Measurements from ENCODE around the gene OMP.

Gene OMP

GRCh38 chr11:77071077-77071476, 31.6 kb upstream of the OMP start:
- TF ChIP-seq TAF1 (IDR thresholded peaks at IDR 0.05; ENCODE audit: borderline replicate concordance, low read depth, low read length) (no peak), POLR2AphosphoS5 (IDR thresholded peaks at IDR 0.05; ENCODE audit: low read depth, low read length) (no peak), POLR2A (IDR thresholded peaks at IDR 0.05; ENCODE audit: low read depth, low read length) (no peak)
- DNase-seq (ENCODE audit: insufficient read length) (no peak), FAIRE-seq (no peak)

- DNase-seq (ENCODE audit: insufficient read length) = no peak
- FAIRE-seq = no peak
Measured at GRCh38 chr11:77071671-77072605, 30.7 kb upstream of the OMP start.

GRCh38 chr11:77072851-77073327, 29.8 kb upstream of the OMP start:
- DNase-seq (ENCODE audit: insufficient read length) (peak; percentile 8), FAIRE-seq (no peak)
- TF ChIP-seq POLR2A (IDR thresholded peaks at IDR 0.05; ENCODE audit: low read depth, low read length) = no peak
- TF ChIP-seq POLR2AphosphoS5 (IDR thresholded peaks at IDR 0.05; ENCODE audit: low read depth, low read length) = no peak
- no peak for TF ChIP-seq TAF1 (IDR thresholded peaks at IDR 0.05; ENCODE audit: borderline replicate concordance, low read depth, low read length)

More at GRCh38 chr11:77071671-77072605, 30.7 kb upstream of the OMP start:
- TF ChIP-seq POLR2A (IDR thresholded peaks at IDR 0.05; ENCODE audit: low read depth, low read length) (no peak), TAF1 (IDR thresholded peaks at IDR 0.05; ENCODE audit: borderline replicate concordance, low read depth, low read length) (no peak), POLR2AphosphoS5 (IDR thresholded peaks at IDR 0.05; ENCODE audit: low read depth, low read length) (no peak)

GRCh38 chr11:77073328-77074001, 29.2 kb upstream of the OMP start:
- no peak for TF ChIP-seq POLR2A (IDR thresholded peaks at IDR 0.05; ENCODE audit: low read depth, low read length)
- TF ChIP-seq TAF1 (IDR thresholded peaks at IDR 0.05; ENCODE audit: borderline replicate concordance, low read depth, low read length) = no peak
- no peak for TF ChIP-seq POLR2AphosphoS5 (IDR thresholded peaks at IDR 0.05; ENCODE audit: low read depth, low read length)
- DNase-seq (ENCODE audit: insufficient read length) (peak; percentile 12), FAIRE-seq (no peak)

GRCh38 chr11:77074205-77074604, 28.4 kb upstream of the OMP start:
- no peak for FAIRE-seq
- TF ChIP-seq POLR2A (IDR thresholded peaks at IDR 0.05; ENCODE audit: low read depth, low read length) = no peak
- no peak for TF ChIP-seq TAF1 (IDR thresholded peaks at IDR 0.05; ENCODE audit: borderline replicate concordance, low read depth, low read length)
- no peak for TF ChIP-seq POLR2AphosphoS5 (IDR thresholded peaks at IDR 0.05; ENCODE audit: low read depth, low read length)
- no peak for DNase-seq (ENCODE audit: insufficient read length)

- FAIRE-seq = no peak
- no peak for DNase-seq (ENCODE audit: insufficient read length)
- TF ChIP-seq TAF1 (IDR thresholded peaks at IDR 0.05; ENCODE audit: borderline replicate concordance, low read depth, low read length) (no peak), POLR2A (IDR thresholded peaks at IDR 0.05; ENCODE audit: low read depth, low read length) (no peak), POLR2AphosphoS5 (IDR thresholded peaks at IDR 0.05; ENCODE audit: low read depth, low read length) (no peak)
Measured at GRCh38 chr11:77074626-77075221, 27.9 kb upstream of the OMP start.

- DNase-seq (ENCODE audit: insufficient read length) = no peak
- FAIRE-seq = no peak
- no peak for TF ChIP-seq TAF1 (IDR thresholded peaks at IDR 0.05; ENCODE audit: borderline replicate concordance, low read depth, low read length)
- no peak for TF ChIP-seq POLR2A (IDR thresholded peaks at IDR 0.05; ENCODE audit: low read depth, low read length)
- TF ChIP-seq POLR2AphosphoS5 (IDR thresholded peaks at IDR 0.05; ENCODE audit: low read depth, low read length) = no peak
Measured at GRCh38 chr11:77075425-77075905, 27.2 kb upstream of the OMP start.

- FAIRE-seq (no peak), DNase-seq (ENCODE audit: insufficient read length) (no peak)
- TF ChIP-seq POLR2A (IDR thresholded peaks at IDR 0.05; ENCODE audit: low read depth, low read length) (no peak), POLR2AphosphoS5 (IDR thresholded peaks at IDR 0.05; ENCODE audit: low read depth, low read length) (no peak), TAF1 (IDR thresholded peaks at IDR 0.05; ENCODE audit: borderline replicate concordance, low read depth, low read length) (no peak)
Measured at GRCh38 chr11:77079666-77080065, 23.0 kb upstream of the OMP start.

- FAIRE-seq = no peak
Measured at GRCh38 chr11:77080643-77081210, 21.9 kb upstream of the OMP start.

GRCh38 chr11:77081381-77081851, 21.2 kb upstream of the OMP start:
- TF ChIP-seq POLR2A (IDR thresholded peaks at IDR 0.05; ENCODE audit: low read depth, low read length) (no peak), POLR2AphosphoS5 (IDR thresholded peaks at IDR 0.05; ENCODE audit: low read depth, low read length) (no peak), TAF1 (IDR thresholded peaks at IDR 0.05; ENCODE audit: borderline replicate concordance, low read depth, low read length) (no peak)

More at GRCh38 chr11:77080643-77081210, 21.9 kb upstream of the OMP start:
- no peak for TF ChIP-seq POLR2AphosphoS5 (IDR thresholded peaks at IDR 0.05; ENCODE audit: low read depth, low read length)
- TF ChIP-seq POLR2A (IDR thresholded peaks at IDR 0.05; ENCODE audit: low read depth, low read length) = no peak
- TF ChIP-seq TAF1 (IDR thresholded peaks at IDR 0.05; ENCODE audit: borderline replicate concordance, low read depth, low read length) = no peak
- DNase-seq (ENCODE audit: insufficient read length) = no peak

More at GRCh38 chr11:77081381-77081851, 21.2 kb upstream of the OMP start:
- DNase-seq (ENCODE audit: insufficient read length) = no peak
- FAIRE-seq = no peak

All from GM12892 (cell line).